ENCODE results near the gene USH2A.

GRCh38 chr1:216221260-216221700 is 202.0 kb downstream of the USH2A start:
- TF ChIP-seq POLR2A (IDR thresholded peaks at IDR 0.05), result no peak
- TF ChIP-seq CTCF (IDR thresholded peaks at IDR 0.05), result peak in 3 of 4 experiments; percentile 26 to 28 (median 27)
